Measurements from ENCODE around the gene WDR76. TPM values are rescaled to one million over a fixed set of nuclear protein-coding genes. Genes with fewer than 3 reads are reported as not detected.
"Not testable (repeated sequence)": the region's sequence is repeated elsewhere in the genome, so short reads cannot be mapped to it uniquely, and the experiment has no call there.

The WDR76 gene
- total RNA-seq (ENCODE audit: insufficient read depth, low replicate concordance), result 5.8 TPM

DNA sequence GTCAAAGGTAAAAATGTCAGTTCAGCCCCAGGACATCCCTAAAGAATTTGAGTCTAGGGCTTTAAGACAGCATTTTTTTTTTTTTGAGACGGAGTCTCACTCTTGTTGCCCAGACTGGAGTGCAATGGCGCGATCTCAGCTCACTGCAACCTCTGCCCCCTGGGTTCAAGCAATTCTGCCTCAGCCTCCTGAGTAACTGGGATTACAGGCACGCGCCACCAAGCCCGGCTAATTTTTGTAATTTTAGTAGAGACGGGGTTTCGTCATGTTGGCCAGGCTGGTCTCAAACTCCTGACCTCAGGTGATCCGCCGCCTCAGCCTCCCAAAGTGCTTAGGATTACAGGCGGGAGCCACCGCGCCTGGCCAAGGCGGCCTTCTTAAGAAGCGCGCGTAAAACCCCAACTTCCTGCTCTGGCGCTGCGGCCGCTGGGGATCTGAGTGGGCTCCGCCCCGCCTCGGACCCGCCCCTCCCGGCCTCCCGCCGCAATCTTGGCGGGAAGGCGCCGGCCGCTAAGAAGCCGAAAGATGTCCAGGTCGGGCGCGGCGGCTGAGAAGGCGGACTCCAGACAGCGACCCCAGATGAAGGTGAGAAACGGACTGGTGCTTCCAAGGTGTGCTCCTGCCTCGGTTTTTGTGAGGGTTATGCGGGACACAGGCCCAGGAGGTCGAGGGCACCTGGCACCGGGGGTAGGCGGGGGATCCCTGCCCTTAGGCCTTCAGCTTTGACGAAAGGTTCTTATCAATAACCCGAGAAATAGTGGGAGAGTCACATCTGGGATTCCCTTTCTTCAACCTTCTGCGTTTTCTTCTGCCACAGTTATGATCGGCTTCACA lies at the start of gene WDR76:
Gene WDR76 (plus strand): TSS at position 495 of the 834 bp plus-strand sequence. CDS start 31 bp downstream, at position 526.
- peak; percentile 83 for DNase-seq (ENCODE audit: low spot score)

DNA sequence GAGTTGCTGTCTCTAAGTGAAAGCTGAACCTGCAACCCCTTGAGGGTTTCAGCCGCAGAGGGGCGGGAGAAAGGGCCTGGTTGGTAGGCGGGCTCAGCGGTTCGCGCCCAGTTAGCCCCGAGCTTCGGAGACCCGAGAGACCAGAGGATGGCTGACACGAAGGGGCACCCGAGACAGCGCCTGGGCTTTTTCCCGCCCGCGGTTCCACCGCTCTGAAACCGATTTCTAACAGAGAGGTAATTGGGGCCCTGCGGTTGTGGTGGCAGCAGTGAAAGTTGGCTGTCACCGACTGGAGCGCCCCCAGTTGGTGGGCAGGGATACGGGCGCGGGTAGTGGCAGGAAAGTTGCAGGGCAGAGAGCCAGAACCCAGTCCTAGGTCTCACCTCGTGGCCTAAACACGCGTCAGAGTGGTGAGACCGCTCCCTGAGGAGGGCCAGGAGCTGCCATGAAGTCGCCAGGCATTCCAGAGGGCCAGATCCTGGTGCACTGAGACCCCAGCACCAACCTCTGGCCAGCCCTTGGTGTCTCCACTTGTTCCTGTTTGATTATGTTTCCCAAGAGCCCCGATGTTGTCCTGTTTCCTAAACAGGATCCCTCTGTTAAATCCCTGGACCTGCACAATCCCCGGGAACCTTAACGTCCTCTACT lies 49.4 kb upstream of the WDR76 start:
- DNase-seq (ENCODE audit: low spot score), result peak; percentile 87

DNA sequence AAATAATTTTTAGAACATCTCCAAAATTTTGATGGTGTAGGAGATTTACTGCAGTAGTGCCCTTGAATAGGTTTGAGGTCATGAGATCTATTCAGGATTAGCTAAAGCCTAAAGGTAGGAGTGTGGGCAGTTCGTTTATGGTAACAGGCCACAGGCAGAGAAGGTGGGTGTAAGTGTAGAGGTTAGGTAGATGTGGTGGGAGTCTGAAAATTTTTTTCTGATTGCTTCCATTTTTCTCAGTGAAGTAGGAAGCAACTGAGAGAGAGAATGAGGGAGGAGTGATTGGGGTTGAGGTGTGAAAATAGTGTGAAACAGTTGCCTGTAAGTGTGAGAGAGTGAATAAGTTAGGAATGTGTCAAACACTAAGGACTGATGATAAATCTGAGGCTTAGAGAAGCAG lies 47.8 kb upstream of the WDR76 start:
- DNase-seq (ENCODE audit: low spot score), result no peak

DNA sequence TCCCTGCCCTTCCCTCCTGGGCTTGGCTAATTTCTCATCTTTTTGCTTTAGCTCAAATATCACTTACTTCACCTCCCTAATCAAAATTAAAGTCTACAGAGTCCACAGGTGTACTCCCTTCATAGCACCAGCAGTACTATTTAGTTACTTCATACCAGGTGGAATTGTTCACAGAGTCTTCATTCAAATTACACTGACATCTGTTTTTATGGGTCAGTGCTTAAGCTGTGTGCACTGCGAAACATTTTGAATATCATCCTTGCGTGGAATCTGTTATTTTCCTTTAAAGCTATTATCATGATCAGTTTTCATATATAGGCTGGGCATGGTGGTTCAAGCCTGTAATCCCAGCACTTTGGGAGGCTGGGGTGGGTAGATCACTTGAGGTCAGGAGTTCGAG lies 37.4 kb upstream of the WDR76 start:
- DNase-seq (ENCODE audit: low spot score), result no peak

DNA sequence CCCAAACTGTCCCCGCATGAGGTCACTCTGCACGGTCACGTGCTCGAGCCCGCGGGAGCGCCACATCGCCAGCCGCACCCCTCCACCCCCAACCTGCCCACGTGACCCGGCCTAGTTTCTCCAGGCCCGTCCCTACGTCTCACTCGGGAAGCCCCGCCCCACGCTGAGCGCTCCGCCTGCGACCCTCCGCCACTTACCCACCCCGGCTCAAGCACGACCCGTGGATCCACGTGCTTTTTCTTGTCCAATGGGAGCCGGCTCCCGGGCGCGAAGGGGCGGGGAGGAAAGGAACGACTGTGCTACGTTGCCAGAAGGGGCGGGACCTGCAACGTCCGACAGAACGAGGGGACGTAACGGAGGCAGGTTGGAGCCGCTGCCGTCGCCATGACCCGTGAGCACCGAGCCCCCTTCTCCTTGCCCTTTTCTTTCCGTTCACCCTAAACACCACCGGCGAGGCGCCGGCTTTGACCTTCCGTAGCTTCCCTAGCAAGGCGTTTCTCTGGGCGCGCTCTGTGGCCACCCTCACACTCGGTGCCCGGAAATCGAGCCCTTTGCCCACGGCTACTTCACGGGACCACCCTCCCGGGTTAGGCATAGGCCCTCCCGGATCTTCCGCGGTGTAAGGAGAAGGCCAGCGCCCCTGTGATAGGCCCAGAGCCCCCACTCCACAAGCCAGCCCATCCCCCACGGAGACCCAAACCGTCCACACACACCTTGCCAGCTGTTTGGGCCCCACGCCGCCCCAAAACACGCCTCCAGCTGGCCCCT lies 34.6 kb upstream of the WDR76 start, which contains the start of gene SERF2:
Gene SERF2 (plus strand): TSS at position 328 of the 768 bp plus-strand sequence. CDS start 57 bp downstream, at position 385.
- DNase-seq (ENCODE audit: low spot score), result peak; percentile 100

DNA sequence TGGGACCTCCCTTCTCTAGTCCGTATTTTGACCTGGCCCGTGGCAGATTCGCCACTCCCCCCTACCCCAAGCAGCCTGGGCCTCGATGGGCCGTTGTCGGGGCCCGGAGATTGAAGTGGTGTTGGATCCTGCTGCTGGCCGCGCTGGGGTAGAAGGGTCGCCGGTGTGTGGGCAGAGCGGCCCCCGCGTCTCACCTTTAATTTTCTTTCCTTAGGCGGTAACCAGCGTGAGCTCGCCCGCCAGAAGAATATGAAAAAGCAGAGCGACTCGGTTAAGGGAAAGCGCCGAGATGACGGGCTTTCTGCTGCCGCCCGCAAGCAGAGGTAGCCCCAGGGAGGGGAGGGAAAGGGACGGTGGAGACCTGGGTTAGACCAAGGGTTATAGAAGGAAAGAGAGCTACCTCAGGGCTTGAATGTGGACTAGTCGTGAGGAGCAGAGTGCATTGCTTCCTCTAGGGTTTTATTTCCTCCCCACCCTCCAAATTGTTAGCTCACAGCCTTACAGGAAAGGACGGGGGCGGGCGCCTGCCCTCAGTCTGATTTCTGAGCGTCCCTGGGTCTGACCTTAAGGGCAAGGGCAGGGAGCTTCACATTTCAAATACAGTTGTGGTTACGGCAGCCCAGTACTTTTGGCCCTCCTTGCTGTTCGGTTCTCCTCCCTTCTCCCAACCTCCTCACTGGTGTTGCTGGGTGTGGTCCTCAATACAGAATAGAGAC lies 33.9 kb upstream of the WDR76 start:
- peak; percentile 35 for DNase-seq (ENCODE audit: low spot score)

DNA sequence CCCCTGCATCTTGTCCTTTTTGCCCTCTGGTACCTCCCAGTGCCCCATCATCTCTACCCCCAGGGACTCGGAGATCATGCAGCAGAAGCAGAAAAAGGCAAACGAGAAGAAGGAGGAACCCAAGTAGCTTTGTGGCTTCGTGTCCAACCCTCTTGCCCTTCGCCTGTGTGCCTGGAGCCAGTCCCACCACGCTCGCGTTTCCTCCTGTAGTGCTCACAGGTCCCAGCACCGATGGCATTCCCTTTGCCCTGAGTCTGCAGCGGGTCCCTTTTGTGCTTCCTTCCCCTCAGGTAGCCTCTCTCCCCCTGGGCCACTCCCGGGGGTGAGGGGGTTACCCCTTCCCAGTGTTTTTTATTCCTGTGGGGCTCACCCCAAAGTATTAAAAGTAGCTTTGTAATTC lies 33.2 kb upstream of the WDR76 start:
- DNase-seq (ENCODE audit: low spot score), result no peak

DNA sequence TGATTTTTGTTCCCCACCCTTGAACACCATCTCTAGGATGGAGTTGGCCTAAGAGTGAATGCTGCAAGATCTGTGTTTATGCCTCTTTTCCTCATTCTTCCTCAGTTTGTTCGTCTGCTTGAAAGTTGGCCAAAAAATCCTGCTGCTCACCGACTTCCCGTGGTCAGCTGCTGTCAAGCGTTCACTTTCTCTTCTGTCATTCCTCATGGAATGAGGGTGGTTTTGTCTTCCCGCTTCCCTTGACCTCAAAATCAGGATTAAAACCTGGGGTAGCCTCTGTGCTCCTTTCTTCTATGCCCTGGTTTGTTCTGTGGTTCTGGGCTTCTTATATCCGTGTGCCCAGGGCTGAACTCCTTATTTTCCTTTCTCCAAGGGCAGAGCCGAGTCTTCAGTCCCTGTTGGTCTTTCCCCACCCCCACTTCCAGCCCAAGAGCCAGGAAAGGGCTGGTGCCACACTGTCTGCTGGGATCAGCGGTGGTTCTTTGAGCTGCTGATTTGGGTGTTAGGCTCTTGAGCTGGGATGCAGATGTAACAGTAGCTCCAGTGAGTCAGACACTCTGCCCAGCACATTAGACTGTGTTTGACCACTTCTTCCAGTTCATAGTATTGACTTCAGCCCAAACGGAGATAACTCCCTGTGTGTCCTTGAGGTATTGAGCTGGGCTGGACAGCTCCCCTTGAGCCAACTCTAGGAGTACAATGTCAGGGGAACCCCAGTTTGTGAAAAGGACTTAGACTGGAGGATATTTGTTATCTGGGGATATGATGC lies 32.3 kb upstream of the WDR76 start:
- no peak for DNase-seq (ENCODE audit: low spot score)

DNA sequence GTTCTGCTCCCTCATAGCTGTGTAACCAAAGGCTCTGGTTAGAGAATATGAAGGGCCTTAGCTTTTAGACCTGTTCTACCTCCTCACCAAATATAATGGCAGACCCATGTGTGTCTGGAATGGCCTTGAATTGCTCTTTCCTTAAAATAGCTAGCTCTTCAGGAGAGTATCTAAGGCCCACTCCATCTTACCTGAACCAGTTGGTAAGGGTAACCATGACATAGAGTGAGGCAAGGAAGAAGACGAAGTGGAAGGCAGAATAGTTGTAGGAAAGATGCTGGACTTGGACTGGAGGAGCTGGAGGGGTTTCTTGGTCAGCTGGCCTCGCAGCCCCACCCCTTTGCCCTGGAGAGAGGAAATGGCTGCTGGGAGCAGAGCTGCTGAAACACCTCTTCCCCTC lies 31.6 kb upstream of the WDR76 start:
- no peak for DNase-seq (ENCODE audit: low spot score)

DNA sequence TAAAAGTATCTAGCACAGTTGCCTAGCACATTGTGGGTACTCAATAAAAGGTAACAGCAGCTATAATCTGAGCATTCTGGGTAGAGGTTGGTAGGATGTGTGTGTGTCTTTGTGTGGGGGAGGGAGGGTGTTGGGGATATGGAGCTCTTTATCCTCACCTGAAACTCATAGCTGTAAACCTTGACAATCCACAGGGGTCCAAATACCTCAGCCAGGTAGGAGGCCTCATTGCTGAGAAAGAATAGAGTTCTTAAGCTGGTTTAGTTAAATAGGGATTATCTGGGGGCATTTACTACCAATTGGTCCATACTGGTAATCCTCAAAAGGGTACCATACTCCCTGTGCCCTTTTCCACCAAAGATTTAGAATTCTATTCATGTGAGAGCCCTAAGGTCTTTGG lies 30.8 kb upstream of the WDR76 start:
- no peak for DNase-seq (ENCODE audit: low spot score)

DNA sequence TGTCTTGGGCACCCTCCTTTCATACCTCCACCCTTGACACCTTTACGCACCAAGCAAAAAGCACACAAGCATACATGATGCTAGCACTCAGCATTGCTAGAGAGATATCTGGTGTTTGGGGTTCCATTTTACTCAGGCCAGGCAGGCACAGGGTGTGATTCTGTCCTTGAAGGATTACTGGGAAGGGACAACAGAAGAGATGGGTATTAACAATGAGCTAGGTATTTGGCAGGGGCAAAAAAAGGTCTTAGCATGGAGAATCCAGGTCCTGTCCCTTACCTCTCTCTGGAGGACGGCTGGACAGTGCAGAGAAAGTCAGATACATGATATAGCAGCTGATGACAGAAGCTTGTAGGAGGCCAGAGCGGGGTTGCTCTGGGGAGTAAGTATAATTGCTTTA lies 30.2 kb upstream of the WDR76 start:
- DNase-seq (ENCODE audit: low spot score), result no peak

DNA sequence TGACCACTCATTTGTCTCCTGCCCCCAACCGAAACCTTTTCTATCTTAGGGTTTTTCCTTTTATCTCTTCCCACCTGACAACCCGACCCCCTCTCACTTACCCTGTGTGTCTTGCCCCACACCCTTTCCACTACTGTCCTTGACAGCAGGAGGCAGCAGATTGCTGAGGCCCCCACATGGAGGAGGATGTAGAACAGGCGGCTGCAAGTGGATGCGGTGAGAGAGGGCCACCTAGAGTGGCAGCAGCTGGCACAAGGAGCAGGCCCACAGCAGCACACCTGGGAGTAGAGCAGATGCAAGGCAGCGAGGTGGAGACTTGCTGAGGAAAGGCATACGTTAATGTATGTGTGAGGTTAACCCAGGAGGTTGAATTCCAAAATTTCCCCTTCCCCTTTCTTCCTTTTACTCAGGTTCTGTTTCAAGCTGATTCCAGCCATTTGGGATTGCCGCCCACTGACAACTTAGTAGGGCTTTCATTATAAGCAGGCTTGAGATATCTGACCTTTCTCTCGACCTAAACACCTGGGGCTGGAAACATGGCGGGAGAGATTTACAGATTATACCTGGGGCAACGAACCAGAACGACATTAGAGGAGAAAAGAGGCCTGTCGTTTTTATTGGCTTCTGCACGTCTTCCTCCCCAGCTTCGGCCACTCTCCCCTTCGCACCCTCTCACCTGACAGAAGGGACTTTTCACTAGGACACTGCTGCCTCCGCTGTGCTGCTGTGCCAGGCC lies 27.4 kb upstream of the WDR76 start:
- DNase-seq (ENCODE audit: low spot score), result no peak

DNA sequence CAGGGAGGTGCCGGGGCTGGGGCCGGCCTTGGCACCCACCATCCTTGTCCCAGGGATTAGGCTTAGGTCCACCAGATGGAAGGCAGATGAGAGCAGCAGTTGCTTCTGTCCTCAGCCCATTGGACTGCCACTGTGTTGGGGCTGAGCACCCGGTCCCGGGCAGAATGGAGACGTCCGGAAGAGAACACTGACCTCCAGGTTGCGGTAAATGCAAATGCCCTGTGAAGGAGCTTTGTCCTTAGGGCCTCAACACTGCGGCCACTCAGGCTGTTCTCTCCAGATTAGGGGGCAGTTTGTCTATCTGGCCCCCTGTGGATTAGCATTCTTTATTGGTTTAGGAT lies 26.9 kb upstream of the WDR76 start, which contains the start of gene SERINC4:
Gene SERINC4 (minus strand): TSS at position 276 of the 341 bp plus-strand sequence. CDS start 234 bp downstream, at position 42.
- no peak for DNase-seq (ENCODE audit: low spot score)

DNA sequence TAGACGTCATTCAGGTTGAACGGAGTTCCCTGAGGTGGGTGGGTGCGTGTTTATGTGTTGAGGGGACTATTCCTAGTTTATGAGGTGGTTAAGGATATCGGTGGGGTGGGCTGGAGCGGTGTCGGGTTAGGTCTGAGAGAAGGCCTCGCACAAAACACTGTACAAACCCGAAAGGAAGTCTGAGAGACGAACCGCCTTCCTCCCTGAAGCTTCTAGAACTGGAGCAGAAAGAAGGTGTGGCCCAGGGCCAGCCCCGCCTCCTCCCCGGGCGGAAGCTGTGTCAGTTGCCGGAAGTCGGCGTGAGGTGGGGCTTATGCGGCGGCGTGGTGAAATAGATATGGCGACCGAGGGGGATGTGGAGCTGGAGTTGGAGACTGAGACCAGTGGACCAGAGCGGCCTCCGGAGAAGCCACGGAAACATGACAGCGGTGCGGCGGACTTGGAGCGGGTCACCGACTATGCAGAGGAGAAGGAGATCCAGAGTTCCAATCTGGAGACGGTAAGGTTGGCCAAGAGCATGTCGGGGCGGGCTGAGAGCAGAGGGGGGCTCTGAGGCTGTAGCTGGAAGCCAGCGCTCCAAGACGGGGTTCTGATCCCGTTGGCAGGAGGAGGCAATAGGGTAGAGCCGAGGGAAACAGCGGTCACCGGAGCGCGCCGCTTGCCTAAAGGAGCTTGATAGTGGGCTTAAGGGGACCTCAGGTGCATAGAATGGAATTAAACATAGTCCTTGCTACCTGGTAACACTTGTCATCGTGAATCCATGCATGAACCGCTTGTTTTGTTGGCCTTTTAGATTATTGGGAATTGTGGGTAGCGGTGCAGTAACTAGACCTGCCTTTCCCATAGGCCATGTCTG lies 26.3 kb upstream of the WDR76 start, which contains the start of gene HYPK:
Gene HYPK (plus strand): TSS at position 314 of the 856 bp plus-strand sequence. CDS start 24 bp downstream, at position 338.
- peak; percentile 95 for DNase-seq (ENCODE audit: low spot score)

DNA sequence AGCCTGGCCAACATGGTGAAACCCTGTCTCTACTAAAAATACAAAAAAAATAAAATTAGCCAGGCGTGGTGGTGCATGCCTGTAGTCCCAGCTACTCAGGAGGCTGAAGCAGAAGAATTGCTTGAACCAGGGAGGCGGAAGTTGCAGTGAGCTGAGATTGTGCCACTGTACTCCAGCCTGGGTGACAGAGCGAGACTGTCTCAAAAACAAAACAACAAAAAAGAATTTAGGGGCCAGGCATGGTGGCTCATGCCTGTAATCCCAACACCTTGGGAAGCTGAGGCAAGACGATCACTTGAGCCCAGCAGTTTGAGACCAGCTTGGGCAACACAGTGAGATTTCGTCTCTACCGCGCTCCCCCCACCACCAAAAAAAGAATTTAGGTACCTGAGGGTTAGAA lies 24.1 kb upstream of the WDR76 start:
- not testable (repeated sequence) for DNase-seq (ENCODE audit: low spot score)

DNA sequence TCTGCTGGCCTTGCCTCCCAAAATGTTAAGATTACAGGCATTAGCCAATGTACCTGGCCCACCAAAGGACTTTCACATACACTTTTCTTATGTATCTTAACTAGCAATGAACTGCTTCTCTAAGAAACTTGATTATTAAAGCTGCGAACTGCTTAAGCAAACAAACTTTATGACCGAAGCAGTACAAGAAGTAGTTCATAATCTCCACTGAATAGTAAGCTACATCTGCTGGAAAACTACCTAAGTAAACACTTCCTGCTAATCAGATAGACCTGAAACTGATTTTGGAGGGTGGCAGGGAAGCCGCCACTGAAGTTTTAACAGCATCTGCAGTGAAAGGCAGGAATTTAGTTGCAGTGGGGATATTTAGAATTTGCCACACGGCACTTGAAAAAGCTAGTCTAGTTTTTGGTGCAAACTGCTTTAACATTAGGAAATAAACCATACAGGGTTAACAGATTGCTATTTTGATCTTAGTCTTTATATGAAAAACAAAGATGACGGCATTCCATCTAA lies 18.3 kb upstream of the WDR76 start:
- no peak for DNase-seq (ENCODE audit: low spot score)

DNA sequence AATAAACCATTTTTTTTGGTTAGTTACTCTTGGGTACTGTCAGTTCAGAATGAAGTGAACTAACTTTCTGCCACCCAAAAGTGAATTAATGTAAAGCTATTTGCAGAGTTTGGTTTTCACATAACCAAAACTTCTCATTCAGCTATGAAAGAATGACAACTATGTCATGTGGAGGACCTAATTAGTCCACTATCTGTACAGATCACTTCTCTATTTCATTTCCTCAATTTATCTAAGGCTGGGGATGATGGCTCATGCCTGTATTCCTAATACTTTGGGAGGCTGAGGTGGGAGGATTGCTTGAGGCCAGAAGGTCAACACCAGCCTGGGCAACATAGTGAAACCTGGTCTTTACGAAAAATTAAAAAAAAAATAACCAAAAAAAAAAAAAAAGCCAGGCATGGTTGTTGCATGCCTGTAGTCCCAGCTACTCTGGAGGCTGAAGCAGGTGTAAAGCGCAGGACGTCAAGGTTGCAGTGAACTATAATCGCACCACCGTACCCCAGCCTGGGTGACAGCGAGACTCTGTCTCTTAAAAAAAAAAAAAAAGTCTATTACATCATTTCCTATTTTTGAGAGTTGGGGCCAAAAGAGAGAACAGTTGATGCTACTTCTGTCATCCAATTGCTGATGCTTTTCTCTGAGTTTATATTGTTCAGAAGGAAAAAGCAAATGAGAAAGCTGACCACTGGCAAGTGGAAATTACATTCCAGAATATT lies 17.7 kb upstream of the WDR76 start:
- no peak for DNase-seq (ENCODE audit: low spot score)

DNA sequence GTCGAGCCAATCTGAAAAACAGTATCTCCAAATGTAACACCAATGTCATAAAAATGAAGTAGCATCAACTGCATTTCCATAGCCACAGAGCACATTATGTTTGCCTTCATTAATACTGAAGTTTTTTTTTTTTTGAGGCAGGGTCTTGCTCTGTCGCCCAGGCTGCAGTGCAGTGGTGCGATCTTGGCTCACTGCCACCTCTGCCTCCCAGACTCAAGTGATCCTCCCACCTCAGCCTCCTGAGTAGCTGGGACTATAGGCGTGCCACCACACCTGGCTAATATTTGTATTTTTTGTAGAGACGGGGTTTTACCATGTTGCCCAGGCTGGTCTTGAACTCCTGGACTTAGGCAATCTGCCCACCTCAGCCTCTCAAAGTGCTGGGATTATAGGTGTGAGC lies 11.7 kb upstream of the WDR76 start:
- DNase-seq (ENCODE audit: low spot score), result not testable (repeated sequence)
